NCI-H2029 (cell line): ENCODE measurements around the gene ZNF496.
"Not testable (repeated sequence)": the region's sequence is repeated elsewhere in the genome, so short reads cannot be mapped to it uniquely, and the experiment has no call there.

Experiments
- DNase-seq: peaks from one replicate; lab custom pipeline; 2025; lab: John Stamatoyannopoulos, UW

The ZNF496 gene

GRCh38 chr1:247359559-247359958 is 27.9 kb upstream of the ZNF496 start:
- no peak for DNase-seq

- no peak for DNase-seq
Observed at GRCh38 chr1:247358920-247359319, 27.3 kb upstream of the ZNF496 start.

- no peak for DNase-seq
Observed at GRCh38 chr1:247357781-247358211, 26.1 kb upstream of the ZNF496 start.

GRCh38 chr1:247357052-247357780 is 25.5 kb upstream of the ZNF496 start:
- no peak for DNase-seq

GRCh38 chr1:247355160-247355559 is 23.5 kb upstream of the ZNF496 start:
- not testable (repeated sequence) for DNase-seq

- DNase-seq, result no peak
Observed at GRCh38 chr1:247352175-247352574, 20.5 kb upstream of the ZNF496 start.

GRCh38 chr1:247350587-247350986 is 18.9 kb upstream of the ZNF496 start:
- no peak for DNase-seq

- DNase-seq, result no peak
Observed at GRCh38 chr1:247347477-247348222, 16.0 kb upstream of the ZNF496 start.

GRCh38 chr1:247345881-247346280 is 14.2 kb upstream of the ZNF496 start:
- no peak for DNase-seq

- DNase-seq, result no peak
Observed at GRCh38 chr1:247343801-247344200, 12.1 kb upstream of the ZNF496 start.

- DNase-seq, result no peak
Observed at GRCh38 chr1:247338723-247339275, 7.1 kb upstream of the ZNF496 start.

GRCh38 chr1:247337961-247338360 is 6.3 kb upstream of the ZNF496 start:
- DNase-seq, result no peak

GRCh38 chr1:247337250-247337746 is 5.6 kb upstream of the ZNF496 start:
- no peak for DNase-seq

- peak; percentile 81 for DNase-seq
Observed at GRCh38 chr1:247336390-247336789, 4.7 kb upstream of the ZNF496 start.

GRCh38 chr1:247335882-247336281 is 4.2 kb upstream of the ZNF496 start:
- DNase-seq, result no peak

- DNase-seq, result no peak
Observed at GRCh38 chr1:247334378-247335133, 2.9 kb upstream of the ZNF496 start.

GRCh38 chr1:247332623-247333361 is 1.1 kb upstream of the ZNF496 start:
- peak; percentile 64 for DNase-seq

- no peak for DNase-seq
Observed at GRCh38 chr1:247332215-247332622, 552 bp upstream of the ZNF496 start.

- DNase-seq, result peak; percentile 32
Observed at GRCh38 chr1:247331172-247331524, 519 bp downstream of the ZNF496 start.

- DNase-seq, result no peak
Observed at GRCh38 chr1:247330548-247331171, 1.0 kb downstream of the ZNF496 start.

GRCh38 chr1:247329097-247329617 is 2.5 kb downstream of the ZNF496 start:
- no peak for DNase-seq
